Nephron progenitor cell (in vitro differentiated cells): Measurements from ENCODE around the gene MCCC2.
A peak's percentile ranks its signal among the peaks of the same experiment; 100 is the strongest.

Experiments used
- DNase-seq: peaks from one replicate; pipeline ENCODE4 v3.0.0; 2021
- H3K27ac Mint-ChIP-seq: 2 replicates; pipeline ENCODE4 v1.8.0; 2021; ENCODE audit warnings: mild to moderate bottlenecking, moderate library complexity, mixed read lengths
- H3K27me3 Mint-ChIP-seq: 2 replicates; pipeline ENCODE4 v1.8.0; 2021; ENCODE audit warnings: mild to moderate bottlenecking, low read depth, mixed read lengths; ENCODE audit not compliant: poor library complexity
- H3K36me3 Mint-ChIP-seq: 2 replicates; pipeline ENCODE4 v1.8.0; 2021; ENCODE audit warnings: low read depth, mixed read lengths
- H3K4me1 Mint-ChIP-seq: 2 replicates; pipeline ENCODE4 v1.8.0; 2021; ENCODE audit warnings: mixed read lengths
- H3K4me3 Mint-ChIP-seq: 2 replicates; pipeline ENCODE4 v1.8.0; 2021; ENCODE audit warnings: mild to moderate bottlenecking, moderate library complexity, mixed read lengths
- H3K9me3 Mint-ChIP-seq: 2 replicates; pipeline ENCODE4 v1.8.0; 2021; ENCODE audit warnings: mild to moderate bottlenecking, moderate library complexity, mixed read lengths
- TF ChIP-seq, protein P1 (sequence below): fragments of 200-600 bp; sonication (generic); IDR thresholded peaks from 2 replicates; pipeline ENCODE4 v1.5.0; 2021; ENCODE audit warnings: antibody characterized with exemption

Gene MCCC2

DNA sequence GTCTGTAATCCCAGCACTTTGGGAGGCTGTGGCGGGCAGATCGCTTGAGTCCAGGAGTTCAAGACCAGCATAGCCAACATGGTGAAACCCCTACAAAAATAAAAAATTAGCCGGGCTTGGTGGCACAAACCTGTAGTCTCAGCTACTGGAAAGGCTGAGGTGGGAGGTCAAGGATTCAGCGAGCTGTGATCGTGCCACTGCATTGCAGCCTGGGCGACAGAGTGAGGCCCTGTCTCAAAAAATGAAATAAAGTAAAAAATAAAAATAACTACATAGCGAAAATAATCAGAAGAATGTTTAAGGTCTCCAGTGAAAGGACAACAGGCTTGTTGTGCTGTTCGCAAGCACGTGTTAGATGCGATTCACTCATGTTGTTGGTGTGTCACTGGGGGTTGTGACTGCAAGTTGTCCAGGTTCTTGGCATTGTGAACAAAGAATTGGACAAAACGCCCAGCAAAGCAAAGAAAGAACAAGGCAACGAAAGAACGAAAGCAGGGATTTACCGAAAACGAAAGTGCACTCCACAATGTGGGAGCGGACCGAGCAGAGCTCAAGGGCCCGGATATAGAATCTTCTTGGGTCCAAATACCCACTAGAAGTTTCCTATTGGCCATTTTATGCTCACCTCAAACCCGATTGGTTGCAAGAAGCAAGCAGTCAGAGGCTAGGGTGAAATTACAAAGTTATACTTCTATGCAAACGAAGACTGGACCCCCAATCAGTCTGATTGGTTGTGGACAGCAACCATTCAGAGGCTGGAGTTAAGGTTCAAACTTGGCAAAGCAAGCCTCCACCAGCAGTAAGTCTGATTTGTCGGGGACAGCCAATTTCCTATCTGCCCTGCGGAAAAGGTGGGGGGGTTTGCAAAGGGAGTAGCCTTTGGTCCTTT, 844 bp upstream of the MCCC2 start:
- Mint-ChIP-seq H3K4me3 (peak overlapping the region; percentile 91), H3K27ac (peak overlapping the region; percentile 81), H3K27me3 (peaks cover 2% of the 10 kb centered on the region), H3K9me3 (peaks cover 4% of the 10 kb centered on the region), H3K36me3 (peaks cover 22% of the 10 kb centered on the region), H3K4me1 (peaks cover 30% of the 10 kb centered on the region)
- no peak for DNase-seq
- TF ChIP-seq, protein P1, sequence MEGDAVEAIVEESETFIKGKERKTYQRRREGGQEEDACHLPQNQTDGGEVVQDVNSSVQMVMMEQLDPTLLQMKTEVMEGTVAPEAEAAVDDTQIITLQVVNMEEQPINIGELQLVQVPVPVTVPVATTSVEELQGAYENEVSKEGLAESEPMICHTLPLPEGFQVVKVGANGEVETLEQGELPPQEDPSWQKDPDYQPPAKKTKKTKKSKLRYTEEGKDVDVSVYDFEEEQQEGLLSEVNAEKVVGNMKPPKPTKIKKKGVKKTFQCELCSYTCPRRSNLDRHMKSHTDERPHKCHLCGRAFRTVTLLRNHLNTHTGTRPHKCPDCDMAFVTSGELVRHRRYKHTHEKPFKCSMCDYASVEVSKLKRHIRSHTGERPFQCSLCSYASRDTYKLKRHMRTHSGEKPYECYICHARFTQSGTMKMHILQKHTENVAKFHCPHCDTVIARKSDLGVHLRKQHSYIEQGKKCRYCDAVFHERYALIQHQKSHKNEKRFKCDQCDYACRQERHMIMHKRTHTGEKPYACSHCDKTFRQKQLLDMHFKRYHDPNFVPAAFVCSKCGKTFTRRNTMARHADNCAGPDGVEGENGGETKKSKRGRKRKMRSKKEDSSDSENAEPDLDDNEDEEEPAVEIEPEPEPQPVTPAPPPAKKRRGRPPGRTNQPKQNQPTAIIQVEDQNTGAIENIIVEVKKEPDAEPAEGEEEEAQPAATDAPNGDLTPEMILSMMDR = no peak

DNA sequence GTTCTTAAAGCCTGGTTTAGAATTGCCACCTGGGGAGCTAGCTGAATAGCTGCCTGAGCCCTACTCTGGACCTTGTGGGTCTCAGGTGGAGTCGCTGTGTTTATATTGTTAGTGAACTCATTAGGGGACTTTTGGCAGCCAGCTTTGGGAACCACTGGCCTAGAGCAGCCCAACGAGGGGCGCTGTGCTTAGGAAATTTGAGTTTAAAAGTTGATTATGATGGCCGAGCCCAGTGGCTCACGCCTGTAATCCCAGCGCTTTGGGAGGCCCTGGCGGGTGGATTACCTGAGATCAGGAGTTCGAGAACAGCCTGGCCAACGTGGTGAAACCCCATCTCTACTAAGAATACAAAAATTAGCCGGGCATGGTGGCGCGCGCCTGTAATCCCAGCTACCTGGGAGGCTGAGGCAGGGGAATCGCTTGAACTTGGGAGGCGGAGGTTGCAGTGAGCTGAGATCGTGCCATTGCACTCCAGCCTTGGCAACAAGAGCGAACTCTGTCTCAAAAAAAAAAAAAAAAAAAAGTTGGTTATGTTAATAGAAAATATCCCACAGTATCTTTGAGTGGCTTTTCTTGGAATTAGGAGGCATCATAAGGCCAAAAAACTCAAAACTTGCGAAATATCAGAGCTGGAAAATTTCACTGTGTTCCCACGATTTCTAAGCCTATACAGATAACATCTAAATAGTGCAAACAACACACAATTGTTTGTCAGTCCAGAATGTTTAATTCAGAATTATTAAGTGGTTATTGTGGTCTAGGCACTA, 809 bp downstream of the MCCC2 start:
- Mint-ChIP-seq H3K9me3 (peaks cover 4% of the 10 kb centered on the region), H3K4me1 (peaks cover 30% of the 10 kb centered on the region), H3K36me3 (peaks cover 28% of the 10 kb centered on the region), H3K4me3 (peak overlapping the region; percentile 91), H3K27ac (peak overlapping the region; percentile 47), H3K27me3 (peaks cover 2% of the 10 kb centered on the region)
- DNase-seq = no peak
- TF ChIP-seq, protein P1 = no peak

DNA sequence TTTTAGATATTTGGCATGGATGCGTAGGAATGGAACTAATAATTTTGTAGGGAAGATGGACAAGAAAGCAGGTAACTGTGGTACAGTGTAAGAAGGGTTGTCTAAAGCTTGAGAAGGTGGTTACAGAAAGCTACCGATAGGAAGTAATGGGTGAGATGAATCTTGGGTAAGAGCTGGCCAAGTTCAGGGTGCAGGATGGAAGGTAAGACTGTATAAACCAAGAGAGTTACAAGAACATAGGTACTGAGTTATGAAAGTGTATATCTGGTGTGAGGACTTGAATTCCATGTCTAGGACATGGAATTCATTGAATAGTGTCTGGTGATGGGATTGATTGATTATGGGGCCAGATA, 1.4 kb downstream of the MCCC2 start:
- TF ChIP-seq, protein P1 = no peak
- no peak overlapping the region for H3K27ac Mint-ChIP-seq
- peaks cover 30% of the 10 kb centered on the region for H3K4me1 Mint-ChIP-seq
- H3K36me3 Mint-ChIP-seq = peaks cover 28% of the 10 kb centered on the region
- H3K9me3 Mint-ChIP-seq = peaks cover 4% of the 10 kb centered on the region
- peak overlapping the region; percentile 68 for H3K4me3 Mint-ChIP-seq
- peaks cover 2% of the 10 kb centered on the region for H3K27me3 Mint-ChIP-seq
- no peak for DNase-seq

DNA sequence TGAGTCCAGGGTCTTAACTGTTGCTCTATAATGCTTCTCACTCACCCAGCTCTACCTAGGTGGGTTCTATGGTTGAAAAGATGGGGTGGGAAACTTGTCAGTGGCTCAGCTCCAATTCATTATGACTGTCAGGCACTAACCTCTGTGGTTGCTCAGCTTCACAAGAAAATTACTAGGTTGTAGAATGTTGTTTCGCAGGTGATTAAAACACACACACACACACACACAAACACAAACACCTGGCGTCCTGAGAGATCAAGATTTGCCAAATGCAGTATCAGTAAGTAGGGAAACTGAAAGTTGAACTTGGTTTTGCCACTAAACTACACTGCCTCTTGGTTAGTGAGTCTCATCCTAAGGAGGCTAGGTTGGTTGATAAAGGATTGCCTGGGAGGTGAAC, 2.8 kb downstream of the MCCC2 start:
- Mint-ChIP-seq H3K9me3 (peaks cover 4% of the 10 kb centered on the region), H3K4me3 (no peak overlapping the region), H3K36me3 (peaks cover 34% of the 10 kb centered on the region), H3K4me1 (peaks cover 30% of the 10 kb centered on the region), H3K27ac (no peak overlapping the region), H3K27me3 (peaks cover 2% of the 10 kb centered on the region)
- TF ChIP-seq, protein P1 = no peak
- DNase-seq = no peak

DNA sequence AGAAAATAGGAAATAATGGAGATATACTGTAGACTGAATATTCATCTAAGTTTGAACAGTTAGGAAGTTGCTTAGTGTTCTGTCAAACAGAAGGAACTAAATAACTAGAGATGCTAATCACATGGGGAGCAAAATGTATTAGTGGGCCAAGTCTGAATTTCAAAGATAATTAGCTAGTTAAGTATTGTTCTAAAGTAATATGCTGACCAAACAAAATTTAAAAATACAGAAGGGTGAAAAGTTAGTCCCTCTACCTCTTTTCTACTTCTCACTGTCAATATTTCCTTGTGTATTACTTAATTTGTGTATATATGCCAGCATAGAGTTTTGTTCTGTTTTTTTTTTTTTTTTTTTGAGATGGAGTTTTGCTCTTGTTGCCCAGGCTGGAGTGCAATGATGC, 4.0 kb downstream of the MCCC2 start:
- no peak overlapping the region for H3K27ac Mint-ChIP-seq
- H3K4me3 Mint-ChIP-seq = no peak overlapping the region
- peaks cover 40% of the 10 kb centered on the region for H3K36me3 Mint-ChIP-seq
- no peaks in the 10 kb centered on the region for H3K27me3 Mint-ChIP-seq
- H3K4me1 Mint-ChIP-seq = peaks cover 30% of the 10 kb centered on the region
- DNase-seq = no peak
- H3K9me3 Mint-ChIP-seq = peaks cover 4% of the 10 kb centered on the region
- TF ChIP-seq, protein P1 = no peak
